Transverse colon (tissue), 3 donors: Measurements from ENCODE around the gene FBXW10B.
"Not testable (repeated sequence)": the region's sequence is repeated elsewhere in the genome, so short reads cannot be mapped to it uniquely, and the experiment has no call there.

Source experiments
- CTCF ChIP-seq, 5 experiments: fragments of 200-600 bp in 3 of 5; fragments of 450-650 bp in 2 of 5; sonication (generic) in 3 of 5; IDR thresholded peaks; 1 replicate in 2 of 5; 2 replicates in 3 of 5; pipeline ENCODE4 v1.5.1; 2016 to 2017; ENCODE audit warnings: antibody characterized with exemption in 5 of 5, inconsistent platforms in 3 of 5, mild to moderate bottlenecking in 2 of 5, moderate library complexity in 1 of 5
- EP300 ChIP-seq: sonication (generic); formaldehyde crosslinking; IDR thresholded peaks from one replicate; pipeline ENCODE4 v1.6.1; 2017; ENCODE audit warnings: antibody characterized with exemption, low read depth
- POLR2A ChIP-seq: fragments of 450-650 bp; IDR thresholded peaks from one replicate; pipeline ENCODE4 v1.6.1; 2016; ENCODE audit warnings: antibody characterized with exemption, mild to moderate bottlenecking, moderate library complexity

GRCh38 chr17:15583313-15583712 lies 36.2 kb downstream of the FBXW10B start:
- TF ChIP-seq CTCF (IDR thresholded peaks at IDR 0.05); POLR2A; EP300: not testable (repeated sequence)
